Measurements from ENCODE around the gene ZNF391.
"Not testable (repeated sequence)": the region's sequence is repeated elsewhere in the genome, so short reads cannot be mapped to it uniquely, and the experiment has no call there.

GRCh38 chr6:27381001-27381400 lies 7.6 kb upstream of the ZNF391 start:
- not testable (repeated sequence) for TF ChIP-seq POLR2AphosphoS5 (IDR thresholded peaks at IDR 0.05; ENCODE audit: low read depth); CTCF (IDR thresholded peaks at IDR 0.05; ENCODE audit: insufficient read depth, low read length)
